Choroid plexus epithelial cell (primary cell): ENCODE results near the gene POLR3E.

ENCODE experiments used
- DNase-seq: peaks from one replicate; pipeline ENCODE4 v3.0.0-alpha.2; 2010; ENCODE audit warnings: low read depth
- H3K4me3 ChIP-seq: 2 replicates; pipeline ENCODE4 v1.5.1; 2011; ENCODE audit warnings: low read depth, mild to moderate bottlenecking, control low read depth, low read length, moderate library complexity
- TF ChIP-seq, protein P1 (sequence below): conservative IDR thresholded peaks from 2 replicates; pipeline ENCODE4 v1.5.1; 2011; ENCODE audit warnings: low read depth, mild to moderate bottlenecking, control low read depth, inconsistent platforms, low read length, moderate library complexity

Gene POLR3E

DNA sequence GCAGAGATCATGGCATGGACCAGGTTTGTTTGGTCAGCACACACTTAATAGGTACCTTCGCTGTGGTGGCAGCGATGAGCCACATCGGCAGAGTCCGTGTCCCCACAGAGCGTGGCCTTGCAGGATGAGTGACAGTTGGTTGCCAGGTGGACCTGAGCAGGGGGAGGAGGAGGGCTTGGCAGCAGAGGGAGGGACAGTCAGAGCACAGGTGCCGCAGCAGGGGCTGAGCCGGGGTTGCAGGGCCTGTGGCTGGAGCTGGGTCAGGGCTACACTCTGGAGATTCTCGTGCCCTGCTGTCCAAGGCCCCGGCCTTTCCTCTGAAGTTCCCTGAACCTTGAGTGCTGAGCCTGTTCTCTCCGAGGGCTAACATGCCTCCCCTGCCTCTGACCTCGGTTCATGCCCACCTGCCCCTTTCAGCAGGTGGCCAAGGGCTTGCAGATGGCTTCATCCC lies 24.8 kb downstream of the POLR3E start:
- TF ChIP-seq, protein P1, sequence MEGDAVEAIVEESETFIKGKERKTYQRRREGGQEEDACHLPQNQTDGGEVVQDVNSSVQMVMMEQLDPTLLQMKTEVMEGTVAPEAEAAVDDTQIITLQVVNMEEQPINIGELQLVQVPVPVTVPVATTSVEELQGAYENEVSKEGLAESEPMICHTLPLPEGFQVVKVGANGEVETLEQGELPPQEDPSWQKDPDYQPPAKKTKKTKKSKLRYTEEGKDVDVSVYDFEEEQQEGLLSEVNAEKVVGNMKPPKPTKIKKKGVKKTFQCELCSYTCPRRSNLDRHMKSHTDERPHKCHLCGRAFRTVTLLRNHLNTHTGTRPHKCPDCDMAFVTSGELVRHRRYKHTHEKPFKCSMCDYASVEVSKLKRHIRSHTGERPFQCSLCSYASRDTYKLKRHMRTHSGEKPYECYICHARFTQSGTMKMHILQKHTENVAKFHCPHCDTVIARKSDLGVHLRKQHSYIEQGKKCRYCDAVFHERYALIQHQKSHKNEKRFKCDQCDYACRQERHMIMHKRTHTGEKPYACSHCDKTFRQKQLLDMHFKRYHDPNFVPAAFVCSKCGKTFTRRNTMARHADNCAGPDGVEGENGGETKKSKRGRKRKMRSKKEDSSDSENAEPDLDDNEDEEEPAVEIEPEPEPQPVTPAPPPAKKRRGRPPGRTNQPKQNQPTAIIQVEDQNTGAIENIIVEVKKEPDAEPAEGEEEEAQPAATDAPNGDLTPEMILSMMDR: no peak
- no peak overlapping the region for H3K4me3 ChIP-seq
- no peak for DNase-seq

DNA sequence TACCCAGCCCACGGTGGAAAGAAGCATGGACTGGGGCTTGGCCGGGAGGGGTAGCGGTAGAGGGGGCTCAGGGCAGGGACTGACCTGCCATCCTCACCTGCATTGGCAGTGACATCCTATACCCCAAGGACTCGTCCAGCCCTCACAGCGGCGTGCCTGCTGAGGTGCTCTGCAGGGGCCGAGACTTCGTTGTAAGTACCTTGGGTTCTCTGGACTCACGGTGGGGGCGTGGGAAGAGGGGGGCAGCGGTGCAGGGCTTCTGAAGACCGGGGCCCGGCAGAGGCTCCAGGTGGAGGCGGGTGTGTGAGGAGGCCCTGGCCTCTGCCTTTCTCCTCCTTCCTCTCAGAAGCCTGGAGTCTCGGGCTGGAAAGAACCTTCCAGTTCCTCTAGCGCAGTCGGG lies 25.5 kb downstream of the POLR3E start:
- DNase-seq: no peak
- TF ChIP-seq, protein P1: no peak
- H3K4me3 ChIP-seq: no peak overlapping the region

DNA sequence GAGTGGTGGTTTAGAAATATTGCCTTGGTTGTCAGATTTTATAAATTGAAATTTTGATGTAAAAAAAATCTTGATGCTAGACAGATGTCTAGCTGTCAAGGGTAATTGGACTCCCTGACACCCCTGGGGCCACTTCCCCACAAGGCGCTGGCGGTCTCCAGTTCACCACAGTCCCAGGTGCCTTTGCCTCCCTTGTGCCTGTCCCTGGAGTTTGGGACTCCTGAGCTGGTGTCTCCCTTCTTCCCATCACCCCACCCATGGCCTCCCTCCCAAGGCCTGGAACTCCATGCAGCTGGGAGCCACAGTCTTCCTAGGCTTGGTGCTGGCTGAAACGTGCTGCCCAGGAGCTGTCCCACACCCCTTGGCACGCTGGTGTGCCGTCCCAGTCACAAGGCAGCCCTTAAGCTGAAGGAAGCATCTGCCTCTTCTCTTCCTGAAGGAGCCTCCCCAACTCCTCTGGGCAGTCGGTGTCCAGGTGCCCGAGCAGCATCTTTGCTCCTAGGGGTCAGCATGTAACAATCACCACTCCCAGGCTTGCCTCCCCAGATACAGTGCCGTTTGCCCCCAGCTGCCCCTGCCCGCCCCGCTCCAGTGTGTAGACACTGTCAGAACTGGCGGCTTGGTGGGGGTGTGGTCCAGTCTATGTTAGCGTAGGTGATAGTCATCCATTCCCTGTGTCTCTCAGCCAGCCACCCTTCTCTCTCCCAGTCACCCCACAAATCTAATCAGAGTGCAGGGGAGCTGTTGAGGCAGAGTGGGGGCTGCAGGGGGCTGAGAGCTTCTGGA lies 26.2 kb downstream of the POLR3E start:
- TF ChIP-seq, protein P1: no peak
- H3K4me3 ChIP-seq: no peak overlapping the region
- DNase-seq: no peak

DNA sequence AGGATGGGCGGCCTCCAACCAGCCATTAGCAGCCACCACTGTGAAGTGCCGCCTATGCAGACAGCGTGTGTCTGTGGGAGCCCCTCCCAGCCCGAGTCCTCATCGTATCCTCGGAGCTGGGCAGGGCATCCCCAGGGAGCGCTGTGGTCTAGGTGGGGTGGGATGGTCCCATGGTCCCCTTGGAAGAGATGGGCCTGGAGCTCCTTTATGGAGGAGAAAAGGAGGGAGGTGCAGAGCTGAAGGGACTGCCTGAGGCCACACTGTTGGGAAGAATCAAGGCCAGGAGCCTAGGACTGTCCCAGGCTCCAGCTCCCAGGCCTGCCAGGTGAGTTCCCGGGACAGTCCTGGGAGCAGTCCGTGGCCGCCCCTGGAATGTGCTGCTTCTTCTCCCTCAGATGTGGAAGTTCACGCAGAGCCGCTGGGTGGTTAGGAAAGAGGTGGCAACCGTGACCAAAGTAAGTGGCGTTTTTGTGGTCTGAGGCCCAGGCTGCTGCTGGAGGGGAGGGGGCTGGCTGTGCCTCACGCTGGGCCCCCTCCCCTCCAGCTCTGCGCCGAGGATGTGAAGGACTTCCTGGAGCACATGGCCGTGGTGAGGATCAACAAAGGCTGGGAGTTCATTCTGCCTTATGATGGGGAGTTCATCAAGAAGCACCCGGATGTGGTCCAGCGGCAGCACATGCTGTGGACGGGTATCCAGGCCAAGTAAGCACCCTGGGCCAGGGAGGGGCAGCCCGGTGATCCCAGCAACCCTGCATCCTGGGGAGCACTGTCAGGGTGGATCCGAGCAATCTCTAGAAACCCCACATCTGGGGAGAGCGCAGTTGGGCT lies 27.0 kb downstream of the POLR3E start:
- H3K4me3 ChIP-seq: no peak overlapping the region
- DNase-seq: no peak
- TF ChIP-seq, protein P1: no peak

DNA sequence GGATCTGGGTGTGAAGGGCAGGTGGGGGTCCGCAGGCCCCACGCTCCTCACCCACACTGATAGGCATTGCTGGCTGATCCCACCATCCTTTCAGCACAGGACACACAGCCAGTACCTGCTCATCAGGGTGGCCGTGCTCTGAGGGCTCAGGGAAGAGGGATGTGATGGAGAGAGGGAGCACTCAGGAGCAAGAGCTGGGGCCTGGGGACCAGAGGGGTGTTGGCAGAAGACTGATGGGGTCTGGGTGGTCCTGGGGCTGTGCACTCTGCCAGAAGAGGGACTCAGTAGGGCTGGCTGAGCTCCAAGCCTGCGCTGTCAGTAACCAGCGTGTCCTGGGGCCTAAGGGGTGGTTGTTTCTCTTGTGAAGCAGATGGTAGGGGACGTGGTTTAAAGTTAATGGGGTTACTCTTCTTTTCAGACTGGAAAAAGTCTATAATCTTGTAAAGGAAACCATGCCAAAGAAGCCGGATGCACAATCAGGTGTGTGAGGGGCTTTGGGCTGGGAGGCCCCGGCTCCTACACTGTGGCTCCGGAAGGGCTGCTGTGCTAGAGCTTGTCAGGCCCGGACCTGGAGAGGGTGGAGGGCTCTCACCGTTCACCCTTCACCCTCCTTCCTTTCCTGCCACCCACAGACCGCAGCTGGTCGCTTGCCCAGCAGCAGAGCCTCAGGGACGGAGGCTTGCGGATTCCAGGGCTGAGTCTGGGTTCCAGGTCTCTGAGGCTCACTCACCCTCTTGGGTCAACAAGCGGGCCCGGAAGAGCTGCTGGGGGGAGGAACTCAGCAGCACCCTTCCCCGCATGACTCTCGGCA lies 27.8 kb downstream of the POLR3E start:
- no peak overlapping the region for H3K4me3 ChIP-seq
- TF ChIP-seq, protein P1: no peak
- DNase-seq: no peak

DNA sequence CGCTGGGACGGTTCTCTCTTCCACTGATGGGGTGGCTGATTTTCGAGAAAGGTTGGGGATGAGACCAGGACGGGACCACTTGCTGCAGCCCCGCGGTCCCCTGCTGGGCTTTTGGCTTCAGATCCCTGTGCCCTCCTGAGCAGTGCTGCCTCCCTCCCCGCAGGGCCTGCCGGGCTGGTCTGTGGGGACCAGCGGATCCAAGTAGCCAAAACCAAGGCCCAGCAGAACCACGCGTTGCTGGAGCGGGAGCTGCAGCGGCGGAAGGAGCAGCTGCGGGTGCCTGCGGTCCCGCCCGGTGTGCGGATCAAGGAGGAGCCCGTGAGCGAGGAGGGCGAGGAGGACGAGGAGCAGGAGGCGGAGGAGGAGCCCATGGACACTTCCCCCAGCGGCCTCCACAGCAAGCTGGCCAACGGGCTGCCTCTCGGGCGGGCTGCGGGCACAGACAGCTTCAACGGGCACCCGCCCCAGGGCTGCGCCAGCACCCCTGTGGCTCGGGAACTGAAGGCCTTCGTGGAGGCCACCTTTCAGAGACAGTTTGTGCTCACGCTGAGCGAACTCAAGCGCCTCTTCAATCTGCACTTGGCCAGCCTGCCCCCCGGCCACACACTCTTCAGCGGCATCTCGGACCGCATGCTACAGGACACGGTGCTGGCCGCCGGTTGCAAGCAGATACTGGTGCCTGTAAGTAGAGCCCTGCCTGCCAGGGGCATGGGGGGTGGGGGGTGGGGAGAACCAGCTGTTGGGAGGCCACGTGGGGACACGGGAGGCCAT lies 28.6 kb downstream of the POLR3E start:
- DNase-seq: no peak
- TF ChIP-seq, protein P1: no peak
- H3K4me3 ChIP-seq: no peak overlapping the region
